Trophoblast cell (in vitro differentiated cells and primary cell): ENCODE data around the gene ZNF683.
A peak's percentile ranks its signal among the peaks of the same experiment; 100 is the strongest.

ENCODE experiments used
- DNase-seq, 2 donors: peaks; one replicate each; pipeline ENCODE4 v3.0.0-alpha.2; 2016
- H2AFZ ChIP-seq: 2 replicates; pipeline ENCODE4 v1.6.1; 2013; ENCODE audit warnings: low read length, moderate library complexity, mild to moderate bottlenecking; ENCODE audit not compliant: insufficient read depth, poor library complexity
- H2AK5ac ChIP-seq: 2 replicates; pipeline ENCODE4 v1.6.1; 2013; ENCODE audit warnings: mild to moderate bottlenecking, low read length
- H2BK120ac ChIP-seq: 2 replicates; pipeline ENCODE4 v1.6.1; 2013; ENCODE audit warnings: low read length, mild to moderate bottlenecking, moderate library complexity; ENCODE audit not compliant: insufficient read depth, poor library complexity
- H2BK12ac ChIP-seq: 2 replicates; pipeline ENCODE4 v1.6.1; 2013; ENCODE audit warnings: mild to moderate bottlenecking, low read length, moderate library complexity
- H2BK5ac ChIP-seq: 2 replicates; pipeline ENCODE4 v1.6.1; 2013; ENCODE audit warnings: low read length, low read depth, moderate library complexity, mild to moderate bottlenecking; ENCODE audit not compliant: poor library complexity
- H3K14ac ChIP-seq: 2 replicates; pipeline ENCODE4 v1.6.1; 2013; ENCODE audit warnings: mild to moderate bottlenecking, low read length
- H3K18ac ChIP-seq: 2 replicates; pipeline ENCODE4 v1.6.1; 2013; ENCODE audit warnings: mild to moderate bottlenecking, low read length
- H3K23ac ChIP-seq: 2 replicates; pipeline ENCODE4 v1.6.1; 2013; ENCODE audit warnings: low read length
- H3K27ac ChIP-seq: 2 replicates; pipeline ENCODE4 v1.5.1; 2013; ENCODE audit warnings: low read depth, mild to moderate bottlenecking, inconsistent platforms, low read length, moderate library complexity
- H3K27me3 ChIP-seq: 2 replicates; pipeline ENCODE4 v1.6.1; 2013; ENCODE audit warnings: inconsistent platforms, mild to moderate bottlenecking, low read length, moderate library complexity; ENCODE audit not compliant: insufficient read depth
- H3K36me3 ChIP-seq, 2 experiments: 1 replicate in 1 of 2; 2 replicates in 1 of 2; pipeline ENCODE4 v1.6.1; 2013; ENCODE audit warnings: low read length in 2 of 2, mild to moderate bottlenecking in 2 of 2, moderate library complexity in 1 of 2; ENCODE audit not compliant: insufficient read depth in 2 of 2, control insufficient read depth in 1 of 2
- H3K4ac ChIP-seq: 2 replicates; pipeline ENCODE4 v1.6.1; 2013; ENCODE audit warnings: low read depth, mild to moderate bottlenecking, low read length, moderate library complexity
- H3K4me1 ChIP-seq, 2 experiments: 1 replicate in 1 of 2; 2 replicates in 1 of 2; pipeline ENCODE4 v1.6.1; 2013; ENCODE audit warnings: low read length in 2 of 2, mild to moderate bottlenecking in 2 of 2, moderate library complexity in 1 of 2; ENCODE audit not compliant: insufficient read depth in 2 of 2, control insufficient read depth in 1 of 2
- H3K4me2 ChIP-seq: 2 replicates; pipeline ENCODE4 v1.6.1; 2013; ENCODE audit warnings: inconsistent platforms, mild to moderate bottlenecking, low read length, moderate library complexity
- H3K4me3 ChIP-seq: 2 replicates; pipeline ENCODE4 v1.5.1; 2013; ENCODE audit warnings: mild to moderate bottlenecking, low read depth, low read length, inconsistent platforms
- H3K79me1 ChIP-seq: one replicate; pipeline ENCODE4 v1.6.1; 2013; ENCODE audit warnings: low read length
- H3K79me2 ChIP-seq: 2 replicates; pipeline ENCODE4 v1.6.1; 2013; ENCODE audit warnings: low read length, mild to moderate bottlenecking; ENCODE audit not compliant: control insufficient read depth, insufficient read depth, poor library complexity
- H3K9ac ChIP-seq: 2 replicates; pipeline ENCODE4 v1.6.1; 2013; ENCODE audit warnings: mild to moderate bottlenecking, low read length
- H3K9me3 ChIP-seq: 2 replicates; pipeline ENCODE4 v1.6.1; 2013; ENCODE audit warnings: low read depth, mild to moderate bottlenecking, control low read depth, inconsistent platforms, low read length; ENCODE audit not compliant: insufficient read depth
- H4K12ac ChIP-seq: 2 replicates; pipeline ENCODE4 v1.6.1; 2013; ENCODE audit warnings: low read depth, mild to moderate bottlenecking, low read length, moderate library complexity
- H4K8ac ChIP-seq: 2 replicates; pipeline ENCODE4 v1.6.1; 2013; ENCODE audit warnings: low read depth, mild to moderate bottlenecking, low read length, moderate library complexity
- H4K91ac ChIP-seq: one replicate; pipeline ENCODE4 v1.6.1; 2013; ENCODE audit warnings: low read depth, mild to moderate bottlenecking, low read length, moderate library complexity
- WGBS: extraction: QIAGEN DNeasy Blood & Tissue Kit; methylation state at CpG from one replicate; pipeline ENCODE4 v1.1.7; 2013; ENCODE audit warnings: missing lambda C conversion rate; ENCODE audit not compliant: insufficient read length, insufficient coverage; ENCODE audit errors: extremely low coverage; 5-methylcytosine and 5-hydroxymethylcytosine counted together

The ZNF683 gene

DNA sequence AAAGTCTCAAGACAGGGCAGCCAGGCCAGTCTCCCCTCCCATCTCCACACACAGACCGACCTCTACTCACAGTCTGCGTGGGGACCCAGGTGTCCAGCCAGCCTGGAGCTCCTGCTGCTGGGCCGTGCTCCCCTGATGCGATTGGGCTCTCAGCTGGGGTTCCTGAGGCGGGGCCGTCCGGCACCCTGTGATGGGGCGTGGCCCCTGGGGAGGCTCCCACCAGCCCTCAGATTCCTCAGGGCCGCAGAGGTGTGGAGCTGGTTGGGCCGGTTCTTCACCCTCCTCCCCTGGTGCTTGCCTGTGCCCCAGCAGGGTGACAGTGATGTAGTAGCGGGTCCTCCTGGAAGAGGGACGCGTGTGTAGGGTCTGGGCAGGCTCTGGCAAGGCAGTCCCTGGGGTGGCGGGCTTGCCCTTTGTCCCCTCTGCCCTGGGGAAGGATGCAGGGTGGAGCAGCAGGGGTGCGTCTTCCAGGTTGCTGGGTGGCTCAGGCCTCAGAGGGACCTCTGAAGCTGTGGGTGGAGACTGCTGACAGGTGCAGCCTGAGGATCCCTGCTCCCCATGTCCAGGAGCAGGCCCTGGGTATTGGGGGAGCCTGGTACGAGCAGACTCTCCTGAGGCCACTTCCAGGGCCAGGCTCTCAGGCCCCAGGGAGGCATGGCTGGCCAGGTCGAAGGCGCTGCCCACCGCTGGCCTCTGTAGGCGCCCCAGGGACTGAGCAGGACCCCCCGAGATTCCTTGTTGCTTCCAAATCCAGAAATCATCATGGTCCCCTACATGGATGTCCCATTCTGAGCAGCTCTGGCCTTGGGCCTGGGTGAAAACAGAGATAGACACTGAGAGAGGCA is 18.4 kb downstream of the ZNF683 start, which contains the start of gene CRYBG2:
Gene CRYBG2, minus strand, starts transcription at position 155 of the 845 bp plus-strand sequence. CDS start 7,473 bp downstream, outside the sequence.
- peak within 1 kb of the TSS; percentile 32 for H3K4me2 ChIP-seq
- H3K4me3 ChIP-seq: peak within 1 kb of the TSS; percentile 4
- peak within 1 kb of the TSS; percentile 96 for H3K14ac ChIP-seq
- peak within 1 kb of the TSS; percentile 84 for H4K8ac ChIP-seq
- H3K27ac ChIP-seq: peak within 1 kb of the TSS; percentile 98
- H3K79me1 ChIP-seq: peaks cover 42% of the 10 kb centered on the region
- H3K9me3 ChIP-seq: no peaks in the 10 kb centered on the region
- H4K12ac ChIP-seq: peak within 1 kb of the TSS; percentile 23
- H3K18ac ChIP-seq: peak within 1 kb of the TSS; percentile 86
- peak within 1 kb of the TSS; percentile 99 for H2AK5ac ChIP-seq
- peak within 1 kb of the TSS; percentile 85 for H2AFZ ChIP-seq
- H3K23ac ChIP-seq: no peak within 1 kb of the TSS
- no peaks in the 10 kb centered on the region for H3K36me3 ChIP-seq
- peak within 1 kb of the TSS; percentile 93 for H3K4ac ChIP-seq
- peak within 1 kb of the TSS; percentile 88 for H2BK120ac ChIP-seq
- peaks cover 43 to 46% of the 10 kb centered on the region in 2 experiments for H3K4me1 ChIP-seq
- peak within 1 kb of the TSS; percentile 97 for H2BK12ac ChIP-seq
- no CpG with 5 or more reads among the region's 21 CpGs for WGBS
- peak within 1 kb of the TSS; percentile 96 for H4K91ac ChIP-seq
- no peaks in the 10 kb centered on the region for H3K27me3 ChIP-seq
- peak within 1 kb of the TSS; percentile 84 for H2BK5ac ChIP-seq
- peak; percentile 88 to 92 for DNase-seq
- H3K9ac ChIP-seq: no peak within 1 kb of the TSS
- H3K79me2 ChIP-seq: peaks cover 16% of the 10 kb centered on the region

- H3K79me1 ChIP-seq: peaks cover 40% of the 10 kb centered on the region
- H3K9me3 ChIP-seq: no peaks in the 10 kb centered on the region
- peaks cover 43 to 46% of the 10 kb centered on the region in 2 experiments for H3K4me1 ChIP-seq
- H3K23ac ChIP-seq: no peak overlapping the region
- peak overlapping the region; percentile 23 for H4K12ac ChIP-seq
- peak overlapping the region; percentile 84 for H4K8ac ChIP-seq
- no peak for DNase-seq
- H4K91ac ChIP-seq: peak overlapping the region; percentile 96
- H3K4me3 ChIP-seq: peak overlapping the region; percentile 4
- peak overlapping the region; percentile 86 for H3K18ac ChIP-seq
- H2AK5ac ChIP-seq: peak overlapping the region; percentile 99
- H3K9ac ChIP-seq: no peak overlapping the region
- H3K27me3 ChIP-seq: no peaks in the 10 kb centered on the region
- peak overlapping the region; percentile 97 for H2BK12ac ChIP-seq
- H3K14ac ChIP-seq: peak overlapping the region; percentile 96
- peak overlapping the region; percentile 84 for H2BK5ac ChIP-seq
- H2AFZ ChIP-seq: peak overlapping the region; percentile 85
- peak overlapping the region; percentile 26 for H3K27ac ChIP-seq
- no peaks in the 10 kb centered on the region for H3K36me3 ChIP-seq
- peak overlapping the region; percentile 32 for H3K4me2 ChIP-seq
- peak overlapping the region; percentile 88 for H2BK120ac ChIP-seq
- H3K79me2 ChIP-seq: peaks cover 16% of the 10 kb centered on the region
- no CpG with 5 or more reads among the region's 4 CpGs for WGBS
- peak overlapping the region; percentile 93 for H3K4ac ChIP-seq
These were observed 19.2 kb downstream of the ZNF683 start for GRCh38 chr1:26353210-26353859.

DNA sequence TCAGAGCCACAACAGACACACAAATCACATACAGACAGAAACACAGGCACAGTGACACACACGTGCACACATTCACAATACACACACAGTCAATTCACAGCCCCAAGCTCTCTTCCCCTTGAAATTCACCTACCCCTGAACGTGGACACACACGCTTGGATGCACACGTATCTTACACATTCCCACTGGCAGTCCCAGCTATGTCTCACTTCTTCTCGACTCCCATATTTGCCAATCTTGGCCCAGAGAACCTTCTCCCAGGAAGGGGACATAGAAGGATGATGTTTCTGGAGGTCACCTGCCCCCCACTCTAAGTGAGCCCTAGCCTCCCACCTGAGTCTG is 20.2 kb downstream of the ZNF683 start:
- H3K4ac ChIP-seq: peak overlapping the region; percentile 28
- H3K4me1 ChIP-seq: peaks cover 43 to 49% of the 10 kb centered on the region in 2 experiments
- H4K8ac ChIP-seq: peak overlapping the region; percentile 44
- peak overlapping the region; percentile 32 for H3K9ac ChIP-seq
- H3K27me3 ChIP-seq: no peaks in the 10 kb centered on the region
- H3K9me3 ChIP-seq: no peaks in the 10 kb centered on the region
- no CpG with 5 or more reads among the region's 5 CpGs for WGBS
- H3K36me3 ChIP-seq: no peaks in the 10 kb centered on the region
- peak overlapping the region; percentile 35 for H3K4me2 ChIP-seq
- H3K79me1 ChIP-seq: peaks cover 40% of the 10 kb centered on the region
- H2BK5ac ChIP-seq: peak overlapping the region; percentile 71
- peak overlapping the region; percentile 24 for H4K12ac ChIP-seq
- peak overlapping the region; percentile 47 for H3K23ac ChIP-seq
- H2AK5ac ChIP-seq: peak overlapping the region; percentile 38
- H4K91ac ChIP-seq: peak overlapping the region; percentile 90
- no peak for DNase-seq
- no peak overlapping the region for H2AFZ ChIP-seq
- H3K14ac ChIP-seq: peak overlapping the region; percentile 74
- H3K27ac ChIP-seq: peak overlapping the region; percentile 98
- H2BK120ac ChIP-seq: peak overlapping the region; percentile 93
- no peak overlapping the region for H3K4me3 ChIP-seq
- H2BK12ac ChIP-seq: peak overlapping the region; percentile 90
- peak overlapping the region; percentile 76 for H3K18ac ChIP-seq
- peaks cover 16% of the 10 kb centered on the region for H3K79me2 ChIP-seq

GRCh38 chr1:26351590-26352337 is 20.8 kb downstream of the ZNF683 start:
- Histone ChIP-seq H4K91ac (peak overlapping the region; percentile 98), H3K23ac (peak overlapping the region; percentile 47), H2BK120ac (peak overlapping the region; percentile 93), H3K9ac (peak overlapping the region; percentile 32), H3K79me2 (peaks cover 16% of the 10 kb centered on the region), H3K27me3 (no peaks in the 10 kb centered on the region), H3K79me1 (peaks cover 40% of the 10 kb centered on the region), H3K4ac (peak overlapping the region; percentile 28), H3K36me3 (peaks cover 0 to 2% of the 10 kb centered on the region in 2 experiments), H2AFZ (no peak overlapping the region), H3K4me2 (peak overlapping the region; percentile 35), H3K27ac (peak overlapping the region; percentile 98), H3K4me1 (peaks cover 43 to 49% of the 10 kb centered on the region in 2 experiments), H2BK5ac (peak overlapping the region; percentile 93), H3K9me3 (no peaks in the 10 kb centered on the region), H2AK5ac (peak overlapping the region; percentile 85), H4K12ac (peak overlapping the region; percentile 24), H4K8ac (peak overlapping the region; percentile 57), H3K18ac (peak overlapping the region; percentile 76), H2BK12ac (peak overlapping the region; percentile 90), H3K4me3 (no peak overlapping the region), H3K14ac (peak overlapping the region; percentile 74)
- WGBS: no CpG with 5 or more reads among the region's 12 CpGs
- DNase-seq: peak; percentile 96 to 97
